IMR-90 (cell line): Measurements from ENCODE around the gene SUB1. TPM values are rescaled to one million over a fixed set of nuclear protein-coding genes. Genes with fewer than 3 reads are reported as not detected.

Experiments used
- ATAC-seq: fragments of 200-7000 bp; cut with Tn5 transposase; 2 replicates; pipeline ENCODE4 v1.9.1; 2020; ENCODE audit warnings: low read depth, mild to moderate bottlenecking, moderate library complexity
- BruUV-seq: library from RNA; stranded (reverse); fragments of 400-500 nt; replicated peaks from 2 replicates; lab custom pipeline; 2021; lab: Mats Ljungman, UMichigan
- CTCF ChIA-PET: fragments of 300-600 bp; formaldehyde crosslinking; extraction: SDS; loops from one replicate; lab custom pipeline; 2021; ENCODE audit warnings: antibody characterized with exemption; lab: Yijun Ruan, JAX
- POLR2A ChIA-PET: fragments of 300-600 bp; sonication (Branson Sonifier 250); formaldehyde crosslinking; loops from one replicate; lab custom pipeline; 2022; ENCODE audit warnings: antibody characterized with exemption; ENCODE audit not compliant: unreplicated experiment; lab: Charles Lee
- DNase-seq: peaks from one replicate; pipeline ENCODE4 v3.0.0; 2013
- H2AFZ ChIP-seq: replicated peaks from 2 replicates; pipeline ENCODE3; 2013; ENCODE audit warnings: low read length, mild to moderate bottlenecking; ENCODE audit not compliant: poor library complexity
- H2AK5ac ChIP-seq: 2 replicates; pipeline ENCODE4 v1.6.1; 2013; ENCODE audit warnings: low read depth, low read length, inconsistent platforms
- H2AK9ac ChIP-seq: replicated peaks from 2 replicates; pipeline ENCODE3; 2013; ENCODE audit warnings: mild to moderate bottlenecking, low read depth, low read length, moderate library complexity; ENCODE audit not compliant: poor library complexity
- H2BK120ac ChIP-seq: 2 replicates; pipeline ENCODE4 v1.6.1; 2013; ENCODE audit warnings: low read depth, low read length, inconsistent platforms
- H2BK15ac ChIP-seq: 3 replicates; pipeline ENCODE4 v1.6.1; 2013; ENCODE audit warnings: low read depth, low read length, inconsistent platforms
- H2BK20ac ChIP-seq: 2 replicates; pipeline ENCODE4 v1.6.1; 2013; ENCODE audit warnings: low read depth, mild to moderate bottlenecking, inconsistent platforms, low read length, moderate library complexity
- H2BK5ac ChIP-seq: 2 replicates; pipeline ENCODE4 v1.6.1; 2013; ENCODE audit warnings: mild to moderate bottlenecking, low read depth, low read length, inconsistent platforms; ENCODE audit not compliant: poor library complexity, severe bottlenecking
- H3K14ac ChIP-seq: replicated peaks from 2 replicates; pipeline ENCODE4 v1.6.1; 2013; ENCODE audit warnings: low read depth, low read length, inconsistent platforms
- H3K18ac ChIP-seq: 2 replicates; pipeline ENCODE4 v1.6.1; 2013; ENCODE audit warnings: low read depth, low read length, control low read depth
- H3K23ac ChIP-seq: 2 replicates; pipeline ENCODE4 v1.6.1; 2013; ENCODE audit warnings: low read depth, low read length, inconsistent platforms
- H3K27ac ChIP-seq: 2 replicates; pipeline ENCODE4 v1.5.1; 2013; ENCODE audit warnings: mild to moderate bottlenecking, control low read depth, low read length; ENCODE audit not compliant: insufficient read depth
- H3K27me3 ChIP-seq: 2 replicates; pipeline ENCODE4 v1.6.1; 2013; ENCODE audit warnings: low read length; ENCODE audit not compliant: control insufficient read depth, insufficient read depth
- H3K36me3 ChIP-seq: 2 replicates; pipeline ENCODE4 v1.6.1; 2013; ENCODE audit warnings: low read length, mixed read lengths; ENCODE audit not compliant: control insufficient read depth, insufficient read depth
- H3K4ac ChIP-seq: 2 replicates; pipeline ENCODE4 v1.6.1; 2013; ENCODE audit warnings: low read depth, low read length, inconsistent platforms
- H3K4me1 ChIP-seq: 2 replicates; pipeline ENCODE4 v1.6.1; 2013; ENCODE audit warnings: low read length, mixed read lengths; ENCODE audit not compliant: control insufficient read depth, insufficient read depth
- H3K4me2 ChIP-seq: 2 replicates; pipeline ENCODE4 v1.6.1; 2013; ENCODE audit warnings: low read depth, mild to moderate bottlenecking, control low read depth, low read length, moderate library complexity
- H3K4me3 ChIP-seq: 2 replicates; pipeline ENCODE4 v1.5.1; 2013; ENCODE audit warnings: low read depth, mild to moderate bottlenecking, control low read depth, low read length, moderate library complexity; ENCODE audit not compliant: insufficient read depth
- H3K56ac ChIP-seq: 2 replicates; pipeline ENCODE4 v1.6.1; 2013; ENCODE audit warnings: low read length, inconsistent platforms; ENCODE audit not compliant: insufficient read depth; ENCODE audit errors: extremely low read depth
- H3K79me1 ChIP-seq, 2 experiments: 2 replicates each; pipeline ENCODE4 v1.6.1; 2013; ENCODE audit warnings: low read length in 2 of 2, inconsistent platforms in 1 of 2, low read depth in 1 of 2
- H3K9ac ChIP-seq: 2 replicates; pipeline ENCODE4 v1.6.1; 2013; ENCODE audit warnings: low read depth, low read length, control low read depth
- H3K9me1 ChIP-seq: 2 replicates; pipeline ENCODE4 v1.6.1; 2013; ENCODE audit warnings: low read length, inconsistent platforms; ENCODE audit not compliant: insufficient read depth
- H3K9me3 ChIP-seq: 2 replicates; pipeline ENCODE4 v1.6.1; 2013; ENCODE audit warnings: low read length; ENCODE audit not compliant: control insufficient read depth, insufficient read depth
- H4K20me1 ChIP-seq: 2 replicates; pipeline ENCODE4 v1.6.1; 2013; ENCODE audit warnings: low read length, inconsistent platforms; ENCODE audit not compliant: insufficient read depth
- H4K5ac ChIP-seq: 2 replicates; pipeline ENCODE4 v1.6.1; 2013; ENCODE audit warnings: mild to moderate bottlenecking, low read depth, low read length, control low read depth
- H4K8ac ChIP-seq, 2 experiments: 2 replicates each; pipeline ENCODE4 v1.6.1; 2013; ENCODE audit warnings: low read depth in 2 of 2, low read length in 2 of 2, control low read depth in 1 of 2, inconsistent platforms in 1 of 2
- H4K91ac ChIP-seq: 2 replicates; pipeline ENCODE4 v1.6.1; 2013; ENCODE audit warnings: low read depth, low read length, inconsistent platforms; ENCODE audit not compliant: insufficient read depth
- CEBPB ChIP-seq: IDR thresholded peaks from 2 replicates; pipeline ENCODE4 v1.6.1; 2012; ENCODE audit warnings: low read depth, low read length, improper control_type of control experiment
- CHD1 ChIP-seq: IDR thresholded peaks from 2 replicates; pipeline ENCODE4 v1.6.1; 2012; ENCODE audit warnings: low read depth, low read length, improper control_type of control experiment
- RAD21 ChIP-seq: IDR thresholded peaks from 2 replicates; pipeline ENCODE4 v1.6.1; 2012; ENCODE audit warnings: low read length, improper control_type of control experiment
- RCOR1 ChIP-seq: IDR thresholded peaks from 2 replicates; pipeline ENCODE4 v1.6.1; 2012; ENCODE audit warnings: mild to moderate bottlenecking, low read length, improper control_type of control experiment; ENCODE audit not compliant: insufficient replicate concordance
- WGBS, 2 experiments: methylation state at CpG; one replicate each; pipeline versions ENCODE4 v1.1.5 to v1.1.7; 2013; ENCODE audit warnings: missing lambda C conversion rate in 2 of 2; ENCODE audit not compliant: insufficient read length in 1 of 2; ENCODE audit errors: extremely low coverage in 2 of 2; 5-methylcytosine and 5-hydroxymethylcytosine counted together
- dilution Hi-C: fragments of 300-500 bp; cut with HindIII; formaldehyde crosslinking; loops from one replicate; pipeline ENCODE4 v1.14.3; 2018; ENCODE audit warnings: low sequenced_read_pairs; ENCODE audit not compliant: unreplicated experiment
- in situ Hi-C: fragments of 300-500 bp; cut with MboI; formaldehyde crosslinking; loops from 3 replicates; pipeline ENCODE4 v1.14.3; 2019; ENCODE audit warnings: low sequenced_read_pairs, inconsistent platforms, mixed read lengths
- intact Hi-C: fragments of 100-400 bp; cut with micrococcal nuclease; formaldehyde crosslinking; loops from 2 replicates; pipeline ENCODE4 v1.10.0; 2022
- polyA plus RNA-seq, 3 experiments: library from polyadenylated mRNA; depleted of rRNA; stranded (reverse); fragments of >200 nt; gene quantifications; 2 replicates each; pipeline ENCODE4 v1.2.3, GENCODE V29; 2012; ENCODE audit warnings: low replicate concordance in 1 of 3
- total RNA-seq: library from RNA; depleted of rRNA; stranded (reverse); fragments of >200 nt; gene quantifications from 2 replicates; pipeline ENCODE4 v1.2.3, GENCODE V29; 2012
- TF ChIP-seq, protein P1 (sequence below): conservative IDR thresholded peaks from 2 replicates; pipeline ENCODE4 v1.5.1; 2012; ENCODE audit warnings: mild to moderate bottlenecking, low read depth, low read length, improper control_type of control experiment

SUB1 gene
- total and polyA plus RNA-seq, 2 of the 4 experiments (the other 2 are of a cell fraction): 19.5 to 155 TPM

DNA sequence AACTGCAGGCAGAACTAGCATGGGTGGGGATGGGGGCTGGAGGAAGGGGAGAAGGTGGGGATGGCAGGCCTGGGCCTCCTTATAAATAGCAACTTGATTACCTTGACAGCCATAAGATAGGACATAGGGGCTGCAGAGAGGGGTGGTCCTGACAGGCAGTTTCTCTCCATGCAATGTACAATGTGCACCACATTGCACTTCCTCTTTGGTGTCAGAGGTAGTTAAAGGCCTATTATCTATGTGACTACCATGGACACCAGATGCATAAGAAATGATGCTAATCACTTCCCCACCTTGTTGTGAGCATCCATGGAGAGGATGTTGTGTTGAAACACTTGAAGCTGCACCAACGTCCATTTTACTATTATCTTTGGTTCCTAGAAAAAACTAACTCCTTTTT, 20.2 kb upstream of the SUB1 start:
- no peaks in the 10 kb centered on the region; the same call in 1 of the 2 replicates for H3K9me1 ChIP-seq
- intact Hi-C loops: no loop called here
- in situ Hi-C loops: no loop called here

More for the DNA sequence above, 20.2 kb upstream of the SUB1 start:
- ATAC-seq (no peak), DNase-seq (no peak)
- H3K23ac ChIP-seq: no peak overlapping the region
- H3K4ac ChIP-seq: no peak overlapping the region
- no peak overlapping the region for H2BK20ac ChIP-seq
- H3K27me3 ChIP-seq: peaks cover 4% of the 10 kb centered on the region; the same call in 1 of the 2 replicates
- no peak overlapping the region for H3K56ac ChIP-seq
- TF ChIP-seq, protein P1, sequence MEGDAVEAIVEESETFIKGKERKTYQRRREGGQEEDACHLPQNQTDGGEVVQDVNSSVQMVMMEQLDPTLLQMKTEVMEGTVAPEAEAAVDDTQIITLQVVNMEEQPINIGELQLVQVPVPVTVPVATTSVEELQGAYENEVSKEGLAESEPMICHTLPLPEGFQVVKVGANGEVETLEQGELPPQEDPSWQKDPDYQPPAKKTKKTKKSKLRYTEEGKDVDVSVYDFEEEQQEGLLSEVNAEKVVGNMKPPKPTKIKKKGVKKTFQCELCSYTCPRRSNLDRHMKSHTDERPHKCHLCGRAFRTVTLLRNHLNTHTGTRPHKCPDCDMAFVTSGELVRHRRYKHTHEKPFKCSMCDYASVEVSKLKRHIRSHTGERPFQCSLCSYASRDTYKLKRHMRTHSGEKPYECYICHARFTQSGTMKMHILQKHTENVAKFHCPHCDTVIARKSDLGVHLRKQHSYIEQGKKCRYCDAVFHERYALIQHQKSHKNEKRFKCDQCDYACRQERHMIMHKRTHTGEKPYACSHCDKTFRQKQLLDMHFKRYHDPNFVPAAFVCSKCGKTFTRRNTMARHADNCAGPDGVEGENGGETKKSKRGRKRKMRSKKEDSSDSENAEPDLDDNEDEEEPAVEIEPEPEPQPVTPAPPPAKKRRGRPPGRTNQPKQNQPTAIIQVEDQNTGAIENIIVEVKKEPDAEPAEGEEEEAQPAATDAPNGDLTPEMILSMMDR: no peak
- TF ChIP-seq CHD1 (no peak), CEBPB (no peak), RAD21 (no peak), RCOR1 (no peak)
- H2AK5ac ChIP-seq: no peak overlapping the region
- no CpG with 5 or more reads among the region's 1 CpG for WGBS, 2 experiments
- 0 out of 2 replicates have a peak, but pooled peaks cover 4% of the 10 kb centered on the region for H3K9me3 ChIP-seq
- no peak overlapping the region for H2AK9ac ChIP-seq
- no peak overlapping the region for H4K91ac ChIP-seq
- no peak overlapping the region for H2BK120ac ChIP-seq
- no peak overlapping the region for H3K9ac ChIP-seq
- H3K4me3 ChIP-seq: no peak overlapping the region
- no peak overlapping the region for H2BK5ac ChIP-seq
- no peaks in the 10 kb centered on the region for H3K4me1 ChIP-seq
- BruUV-seq: no TSS peak
- no peak overlapping the region for H2AFZ ChIP-seq
- no peaks in the 10 kb centered on the region for H3K79me1 ChIP-seq
- H3K14ac ChIP-seq: no peak overlapping the region
- POLR2A ChIA-PET: no interaction called here
- no peak overlapping the region for H3K18ac ChIP-seq
- H4K8ac ChIP-seq: no peak overlapping the region
- H3K4me2 ChIP-seq: no peak overlapping the region
- CTCF ChIA-PET: interaction anchor here (0.7 kb wide), 1 partner anchor 34 kb away, joined by 3 read pairs; no protein-coding TSS in a partner anchor
- no peaks in the 10 kb centered on the region for H4K20me1 ChIP-seq
- no peak overlapping the region for H4K5ac ChIP-seq
- H2BK15ac ChIP-seq: no peak overlapping the region
- no peaks in the 10 kb centered on the region for H3K36me3 ChIP-seq
- no peak overlapping the region for H3K27ac ChIP-seq
- dilution Hi-C loops: no loop called here
